ENCODE results near the gene APC. TPM values are rescaled to one million over a fixed set of nuclear protein-coding genes. Genes with fewer than 3 reads are reported as not detected.
"Not testable (repeated sequence)": the region's sequence is repeated elsewhere in the genome, so short reads cannot be mapped to it uniquely, and the experiment has no call there.

The APC gene
- total RNA-seq, 2 donors from 2014 or later = 58.6 to 83.7 TPM

GRCh38 chr5:112883192-112883591, 145.5 kb downstream of the APC start:
- Histone ChIP-seq H3K4me3 (no peak overlapping the region), H3K36me3 (peaks cover 47% of the 10 kb centered on the region), H3K9me3 (no peaks in the 10 kb centered on the region), H3K27me3 (replicated peaks; ENCODE audit: insufficient read depth) (no peaks in the 10 kb centered on the region), H3K4me1 (ENCODE audit: control insufficient read depth in 1 of 2, low read depth in 2 of 2) (no peaks in the 10 kb centered on the region), H3K27ac (no peak overlapping the region)
- no peak for DNase-seq (ENCODE audit: low spot score)
- no peak for TF ChIP-seq CTCF (IDR thresholded peaks at IDR 0.05)
- ATAC-seq (ENCODE audit: insufficient number of reproducible peaks, low FRiP score, low read depth) = no peak

- ATAC-seq (ENCODE audit: insufficient number of reproducible peaks, low FRiP score, low read depth) (no peak), DNase-seq (ENCODE audit: low spot score) (no peak)
- Histone ChIP-seq H3K27ac (no peak overlapping the region), H3K9me3 (no peaks in the 10 kb centered on the region), H3K36me3 (peaks cover 43% of the 10 kb centered on the region), H3K27me3 (replicated peaks; ENCODE audit: insufficient read depth) (no peaks in the 10 kb centered on the region), H3K4me1 (ENCODE audit: control insufficient read depth in 1 of 2, low read depth in 2 of 2) (no peaks in the 10 kb centered on the region), H3K4me3 (no peak overlapping the region)
- TF ChIP-seq CTCF (IDR thresholded peaks at IDR 0.05) = no peak
These were observed 147.3 kb downstream of the APC start for GRCh38 chr5:112885001-112885400.

- H3K9me3 ChIP-seq = no peaks in the 10 kb centered on the region
- H3K27me3 ChIP-seq (replicated peaks; ENCODE audit: insufficient read depth) = no peaks in the 10 kb centered on the region
- H3K4me1 ChIP-seq (ENCODE audit: control insufficient read depth in 1 of 2, low read depth in 2 of 2) = no peaks in the 10 kb centered on the region
- ATAC-seq (ENCODE audit: insufficient number of reproducible peaks, low FRiP score, low read depth) (no peak), DNase-seq (ENCODE audit: low spot score) (no peak)
- no peak overlapping the region for H3K27ac ChIP-seq
- H3K36me3 ChIP-seq = peaks cover 36% of the 10 kb centered on the region
- H3K4me3 ChIP-seq = no peak overlapping the region
- TF ChIP-seq CTCF (IDR thresholded peaks at IDR 0.05) = no peak
These were observed 149.3 kb downstream of the APC start for GRCh38 chr5:112886975-112887374.

GRCh38 chr5:112892066-112892465, 154.4 kb downstream of the APC start:
- H3K9me3 ChIP-seq; DNase-seq (ENCODE audit: low spot score); H3K36me3 ChIP-seq; H3K27ac ChIP-seq; H3K27me3 ChIP-seq (replicated peaks; ENCODE audit: insufficient read depth); H3K4me1 ChIP-seq (ENCODE audit: control insufficient read depth in 1 of 2, low read depth in 2 of 2); ATAC-seq (ENCODE audit: insufficient number of reproducible peaks, low FRiP score, low read depth); H3K4me3 ChIP-seq: not testable (repeated sequence)

GRCh38 chr5:112892776-112893175, 155.1 kb downstream of the APC start:
- H3K36me3 ChIP-seq = peaks cover 7% of the 10 kb centered on the region
- no peak overlapping the region for H3K4me3 ChIP-seq
- H3K27ac ChIP-seq = no peak overlapping the region
- no peaks in the 10 kb centered on the region for H3K4me1 ChIP-seq (ENCODE audit: control insufficient read depth in 1 of 2, low read depth in 2 of 2)
- ATAC-seq (ENCODE audit: insufficient number of reproducible peaks, low FRiP score, low read depth) (no peak), DNase-seq (ENCODE audit: low spot score) (no peak)
- H3K27me3 ChIP-seq (replicated peaks; ENCODE audit: insufficient read depth) = no peaks in the 10 kb centered on the region
- TF ChIP-seq CTCF (IDR thresholded peaks at IDR 0.05) = no peak
- H3K9me3 ChIP-seq = no peaks in the 10 kb centered on the region

GRCh38 chr5:112895682-112896081, 158.0 kb downstream of the APC start:
- no peak for ATAC-seq (ENCODE audit: insufficient number of reproducible peaks, low FRiP score, low read depth)
- Histone ChIP-seq H3K27me3 (replicated peaks; ENCODE audit: insufficient read depth) (no peaks in the 10 kb centered on the region), H3K9me3 (no peaks in the 10 kb centered on the region), H3K36me3 (peaks cover 4% of the 10 kb centered on the region), H3K4me1 (ENCODE audit: control insufficient read depth in 1 of 2, low read depth in 2 of 2) (no peaks in the 10 kb centered on the region), H3K4me3 (no peak overlapping the region), H3K27ac (no peak overlapping the region)
- TF ChIP-seq CTCF (IDR thresholded peaks at IDR 0.05) = no peak
- DNase-seq (ENCODE audit: low spot score) = no peak
